GM15510 (cell line): ENCODE results near the gene CSNK1G2.

ENCODE experiments used
- POLR2A ChIP-seq: IDR thresholded peaks from 3 replicates; pipeline ENCODE4 v1.6.1; 2011; ENCODE audit warnings: borderline replicate concordance; ENCODE audit not compliant: insufficient read length; ENCODE audit errors: extremely low read depth

CSNK1G2 gene

GRCh38 chr19:1959928-1960589 is 19.1 kb downstream of the CSNK1G2 start:
- no peak for TF ChIP-seq POLR2A

DNA sequence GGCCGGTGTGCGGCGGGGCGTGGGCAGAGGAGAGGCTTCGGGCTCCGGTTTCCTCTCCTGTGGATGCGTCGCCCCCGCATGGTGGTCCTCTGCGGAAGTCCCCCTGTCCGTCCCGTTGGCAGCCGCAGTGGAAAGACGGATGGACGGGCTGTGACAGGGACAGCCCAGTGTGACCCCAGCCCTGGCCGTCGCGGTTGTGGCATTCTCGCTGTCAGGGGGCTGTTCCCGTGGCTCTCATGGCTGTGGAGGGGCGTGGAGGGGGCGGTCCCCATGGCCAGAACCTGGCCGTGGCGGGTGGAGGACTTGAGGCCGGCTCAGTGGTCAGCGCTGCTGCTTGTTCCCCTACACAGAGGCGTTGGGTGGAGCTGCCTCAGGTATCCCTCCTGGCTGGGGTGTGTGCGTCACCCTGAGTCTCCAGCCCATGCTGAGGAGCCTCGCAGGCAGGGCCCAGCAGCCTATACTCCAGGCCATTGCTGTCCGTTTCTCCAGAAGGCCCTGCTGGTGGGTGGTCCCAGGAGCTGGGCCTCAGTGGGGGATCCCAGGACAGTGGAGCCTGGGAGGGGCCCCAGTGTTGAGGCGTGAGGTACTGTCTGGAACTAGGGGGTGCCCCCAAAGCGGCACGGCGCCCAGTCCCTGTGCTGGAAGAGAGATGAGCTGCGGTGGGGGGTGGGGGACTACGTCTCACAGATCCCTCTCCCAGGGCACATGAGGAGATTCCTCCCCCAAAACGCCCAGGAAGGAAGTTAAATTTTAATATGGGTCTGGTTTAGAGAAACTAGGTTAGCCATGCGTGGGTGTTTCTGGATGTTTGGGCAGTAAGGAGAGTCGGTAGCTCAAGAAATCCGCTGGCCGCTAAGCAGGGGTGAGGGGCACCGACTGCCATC is 20.3 kb downstream of the CSNK1G2 start:
- TF ChIP-seq POLR2A, result no peak

DNA sequence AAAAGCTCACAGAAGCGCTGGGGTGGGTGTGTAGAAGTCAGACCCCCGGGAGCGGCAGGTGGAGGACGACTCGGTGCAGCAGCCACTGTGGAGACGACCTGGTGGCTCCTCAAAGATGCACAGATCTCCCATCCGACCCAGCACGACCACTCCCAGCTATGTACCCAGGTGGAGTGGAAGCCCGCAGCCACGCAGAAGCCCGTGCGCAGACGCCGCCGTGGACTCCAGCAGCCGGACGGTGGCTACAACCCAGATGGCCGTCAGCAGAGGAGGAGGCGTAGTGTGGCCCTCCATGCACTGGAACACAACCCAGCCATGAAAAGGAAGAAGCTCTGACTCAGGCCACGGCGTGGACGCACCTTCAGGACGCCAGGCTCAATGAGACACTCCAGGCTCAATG is 21.7 kb downstream of the CSNK1G2 start:
- TF ChIP-seq POLR2A, result no peak

DNA sequence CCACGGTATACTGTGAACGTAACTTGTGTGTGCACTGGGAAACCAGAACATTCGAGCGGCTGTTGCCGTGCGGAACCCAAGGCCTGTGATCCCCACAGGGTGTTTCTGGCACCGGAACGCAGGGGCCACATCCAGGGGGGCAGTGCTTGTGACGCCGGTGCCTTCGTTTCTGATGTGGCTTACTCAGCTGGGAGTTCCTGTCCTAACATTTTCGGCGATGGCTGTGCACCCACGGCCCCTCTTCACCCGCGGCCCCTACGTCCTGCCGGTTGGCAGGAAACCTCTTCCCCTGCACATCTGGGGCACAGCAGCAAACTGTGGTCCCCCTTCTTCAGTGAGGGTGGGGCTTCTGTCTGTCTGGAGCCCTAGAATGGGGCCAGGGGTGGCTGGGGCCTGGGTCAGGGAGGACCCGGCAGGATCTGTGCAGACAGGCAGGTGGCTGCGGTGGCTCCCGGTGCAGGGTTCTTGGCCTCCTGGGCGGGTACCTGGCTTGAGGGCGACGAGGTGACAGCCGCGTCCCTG is 26.2 kb downstream of the CSNK1G2 start:
- no peak for TF ChIP-seq POLR2A

- TF ChIP-seq POLR2A, result no peak
These were observed 27.6 kb downstream of the CSNK1G2 start for GRCh38 chr19:1968279-1969175.

- TF ChIP-seq POLR2A, result no peak
These were observed 28.4 kb downstream of the CSNK1G2 start for GRCh38 chr19:1969176-1970002.

DNA sequence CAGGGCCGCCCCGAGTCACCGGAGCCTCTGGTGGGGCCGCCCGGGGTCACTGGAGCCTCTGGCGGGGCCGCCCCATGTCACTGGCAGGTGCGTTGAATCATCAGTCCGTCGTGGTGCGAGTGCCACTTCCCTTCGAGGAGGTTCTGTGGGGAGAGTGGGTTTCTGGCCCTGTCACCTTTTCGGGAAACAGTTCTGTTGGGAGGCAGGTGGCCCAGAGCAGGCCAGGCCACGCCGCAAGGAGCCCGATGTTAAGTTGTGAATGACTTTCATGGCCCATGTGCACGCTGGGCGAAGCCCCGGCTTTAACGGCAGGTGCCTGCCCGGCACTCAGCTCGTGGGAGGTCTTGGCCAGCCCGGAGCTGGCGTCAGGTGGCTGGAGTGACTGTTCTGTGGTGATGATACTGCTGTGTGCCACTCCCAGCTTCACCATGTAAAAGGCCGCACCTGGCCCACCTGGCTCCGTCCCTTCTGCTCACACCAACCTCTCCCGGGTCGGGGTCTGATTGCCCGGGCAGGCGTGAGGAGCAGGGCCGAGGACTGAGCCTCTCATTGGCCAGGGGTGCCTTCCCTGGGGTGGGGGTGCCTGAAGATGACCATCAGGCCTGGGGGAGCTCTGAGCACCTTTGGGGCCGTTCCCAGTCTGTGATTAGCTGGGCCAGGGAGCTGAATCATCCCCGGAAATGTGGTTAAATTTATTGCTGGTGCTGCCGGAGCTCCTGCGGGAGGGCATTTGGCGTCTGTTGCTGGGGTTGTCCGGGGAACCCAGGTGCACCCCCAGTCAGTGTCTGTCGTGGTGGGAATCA is 29.2 kb downstream of the CSNK1G2 start:
- TF ChIP-seq POLR2A, result no peak

- TF ChIP-seq POLR2A, result no peak
These were observed 30.0 kb downstream of the CSNK1G2 start for GRCh38 chr19:1970806-1971502.

- no peak for TF ChIP-seq POLR2A
These were observed 33.6 kb downstream of the CSNK1G2 start for GRCh38 chr19:1974381-1975161.

DNA sequence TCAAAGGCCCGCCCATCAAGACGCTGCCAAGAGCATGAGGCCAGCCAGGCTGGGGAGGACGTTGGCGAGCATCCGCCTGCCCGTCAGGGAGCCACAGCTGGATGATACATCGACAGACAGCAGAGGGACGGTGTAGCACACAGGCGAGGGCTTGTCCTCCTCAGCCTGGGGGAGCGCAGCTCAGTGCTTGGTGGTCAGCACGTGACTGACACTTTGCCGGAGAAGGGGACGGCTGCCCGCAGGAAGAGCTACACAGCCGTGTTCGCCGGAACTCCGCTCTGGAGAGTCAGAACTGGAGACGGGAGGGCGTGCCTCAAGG is 34.1 kb downstream of the CSNK1G2 start:
- TF ChIP-seq POLR2A, result no peak

- no peak for TF ChIP-seq POLR2A
These were observed 36.1 kb downstream of the CSNK1G2 start for GRCh38 chr19:1977120-1977519.

- no peak for TF ChIP-seq POLR2A
These were observed 37.4 kb downstream of the CSNK1G2 start for GRCh38 chr19:1978346-1978894.
